ENCODE results near the gene ASB2. TPM values are rescaled to one million over a fixed set of nuclear protein-coding genes. Genes with fewer than 3 reads are reported as not detected.

ASB2 gene
- total and polyA plus RNA-seq, 2 of the 4 experiments (the other 2 are of a cell fraction): 0.54 to 0.77 TPM

DNA sequence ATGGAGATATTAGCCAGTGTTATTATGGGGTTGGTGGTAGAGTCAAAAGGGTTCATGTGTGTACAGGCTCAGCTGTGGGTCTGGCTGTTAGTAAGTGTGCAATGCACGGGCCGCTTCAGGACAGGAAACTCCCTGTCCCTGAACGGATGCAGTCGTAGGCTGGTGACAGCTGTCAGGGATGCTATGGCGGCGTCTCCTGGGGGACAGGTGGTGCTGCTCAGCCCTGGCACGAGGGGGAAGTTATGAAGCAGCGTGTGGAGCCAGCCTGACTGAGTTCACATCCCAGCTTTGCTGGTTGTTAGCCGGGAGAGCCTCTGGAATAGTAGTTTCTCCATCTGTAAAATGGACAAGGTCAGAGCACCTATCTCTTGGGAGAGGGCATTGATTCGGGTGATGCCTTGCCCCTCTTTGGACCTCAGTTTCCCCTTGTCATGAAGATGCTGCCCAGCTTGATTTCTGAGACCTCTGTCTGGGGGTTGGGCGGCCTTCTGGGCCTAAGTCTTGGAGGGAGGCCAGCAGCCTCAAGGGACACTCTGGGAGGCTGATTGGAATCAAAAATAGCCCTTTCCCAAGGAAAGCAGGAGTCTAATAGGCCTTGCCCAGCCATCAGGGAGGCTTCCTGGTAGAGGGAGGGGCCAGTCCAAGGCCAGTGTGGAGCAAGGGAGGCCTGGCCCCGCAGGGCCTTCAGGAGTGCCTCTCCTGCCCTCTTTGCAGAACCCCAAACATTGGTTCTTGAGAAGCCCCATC is 7.1 kb downstream of the ASB2 start:
- CTCF ChIA-PET: interaction anchor here (1.1 to 2.3 kb wide), 2 partner anchors 30 to 33 kb away, joined by 3 to 9 read pairs; no protein-coding TSS in a partner anchor

More for the DNA sequence above, 7.1 kb downstream of the ASB2 start:
- no peak overlapping the region for H4K5ac ChIP-seq (ENCODE audit: low read depth, low read length)
- H3K27me3 ChIP-seq (ENCODE audit: control insufficient read depth, insufficient read depth, low read length): peaks cover 2% of the 10 kb centered on the region; the same call in 1 of the 2 replicates
- no peak overlapping the region for H3K14ac ChIP-seq (replicated peaks; ENCODE audit: low read depth, low read length)
- intact Hi-C loops (cut with micrococcal nuclease) (no loop called here), dilution Hi-C loops (cut with HindIII; ENCODE audit: low sequenced_read_pairs, unreplicated experiment) (no loop called here), in situ Hi-C loops (cut with MboI; ENCODE audit: low sequenced_read_pairs) (no loop called here)
- H3K23ac ChIP-seq (ENCODE audit: low read depth, low read length): no peak overlapping the region
- no peak overlapping the region for H4K8ac ChIP-seq (ENCODE audit: low read depth in 2 of 2, low read length in 2 of 2)
- POLR2A ChIA-PET (ENCODE audit: unreplicated experiment): no interaction called here
- H2BK120ac ChIP-seq (ENCODE audit: low read depth, low read length): no peak overlapping the region
- DNase-seq: no peak
- H3K56ac ChIP-seq (ENCODE audit: extremely low read depth, insufficient read depth, low read length): no peak overlapping the region
- peaks cover 5% of the 10 kb centered on the region; the same call in 1 of the 2 replicates for H3K9me1 ChIP-seq (ENCODE audit: insufficient read depth, low read length)
- WGBS, 2 experiments (ENCODE audit: extremely low coverage in 2 of 2, insufficient read length in 1 of 2): 74% methylated on average over 4 of the region's 12 CpGs; no CpG with 5 or more reads in 1 of the 2 experiments
- ATAC-seq (ENCODE audit: low read depth): no peak
- no peak overlapping the region for H2AFZ ChIP-seq (replicated peaks; ENCODE audit: low read length, poor library complexity)
- H3K9ac ChIP-seq (ENCODE audit: low read depth, low read length): no peak overlapping the region
- no peak overlapping the region for H3K4ac ChIP-seq (ENCODE audit: low read depth, low read length)
- H3K4me3 ChIP-seq (ENCODE audit: insufficient read depth, low read depth, low read length): no peak overlapping the region
- H2AK9ac ChIP-seq (replicated peaks; ENCODE audit: low read depth, low read length, poor library complexity): peak overlapping the region; percentile 53
- peaks cover 8% of the 10 kb centered on the region for H3K4me1 ChIP-seq (ENCODE audit: control insufficient read depth, insufficient read depth, low read length)
- no peaks in the 10 kb centered on the region for H3K36me3 ChIP-seq (ENCODE audit: control insufficient read depth, insufficient read depth, low read length)
- no TSS peak for BruUV-seq (replicated peaks)
- TF ChIP-seq SMC3 (IDR thresholded peaks at IDR 0.05; ENCODE audit: low read depth, low read length): no peak
- TF ChIP-seq BHLHE40 (IDR thresholded peaks at IDR 0.05; ENCODE audit: low read depth, low read length): no peak
- TF ChIP-seq FOS (IDR thresholded peaks at IDR 0.05; ENCODE audit: low read depth, low read length): no peak
- no peak for TF ChIP-seq RCOR1 (IDR thresholded peaks at IDR 0.05; ENCODE audit: insufficient replicate concordance, low read length)
- TF ChIP-seq POLR2A (IDR thresholded peaks at IDR 0.05; ENCODE audit: low read depth, low read length): no peak
- no peak for TF ChIP-seq CHD1 (IDR thresholded peaks at IDR 0.05; ENCODE audit: low read depth, low read length)
- TF ChIP-seq RFX5 (IDR thresholded peaks at IDR 0.05; ENCODE audit: low read depth, low read length): no peak
- no peak for TF ChIP-seq RAD21 (IDR thresholded peaks at IDR 0.05; ENCODE audit: low read length)
- TF ChIP-seq, protein P1, sequence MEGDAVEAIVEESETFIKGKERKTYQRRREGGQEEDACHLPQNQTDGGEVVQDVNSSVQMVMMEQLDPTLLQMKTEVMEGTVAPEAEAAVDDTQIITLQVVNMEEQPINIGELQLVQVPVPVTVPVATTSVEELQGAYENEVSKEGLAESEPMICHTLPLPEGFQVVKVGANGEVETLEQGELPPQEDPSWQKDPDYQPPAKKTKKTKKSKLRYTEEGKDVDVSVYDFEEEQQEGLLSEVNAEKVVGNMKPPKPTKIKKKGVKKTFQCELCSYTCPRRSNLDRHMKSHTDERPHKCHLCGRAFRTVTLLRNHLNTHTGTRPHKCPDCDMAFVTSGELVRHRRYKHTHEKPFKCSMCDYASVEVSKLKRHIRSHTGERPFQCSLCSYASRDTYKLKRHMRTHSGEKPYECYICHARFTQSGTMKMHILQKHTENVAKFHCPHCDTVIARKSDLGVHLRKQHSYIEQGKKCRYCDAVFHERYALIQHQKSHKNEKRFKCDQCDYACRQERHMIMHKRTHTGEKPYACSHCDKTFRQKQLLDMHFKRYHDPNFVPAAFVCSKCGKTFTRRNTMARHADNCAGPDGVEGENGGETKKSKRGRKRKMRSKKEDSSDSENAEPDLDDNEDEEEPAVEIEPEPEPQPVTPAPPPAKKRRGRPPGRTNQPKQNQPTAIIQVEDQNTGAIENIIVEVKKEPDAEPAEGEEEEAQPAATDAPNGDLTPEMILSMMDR (conservative IDR thresholded peaks at IDR 0.05; ENCODE audit: low read depth, low read length): no peak
- TF ChIP-seq USF2 (IDR thresholded peaks at IDR 0.05; ENCODE audit: low read depth, low read length): no peak
- TF ChIP-seq MXI1 (IDR thresholded peaks at IDR 0.05; ENCODE audit: borderline replicate concordance, low read depth, low read length): no peak
- TF ChIP-seq CEBPB (IDR thresholded peaks at IDR 0.05; ENCODE audit: low read depth, low read length): no peak
- no peak for TF ChIP-seq MAZ (IDR thresholded peaks at IDR 0.05; ENCODE audit: borderline replicate concordance, low read depth, low read length)
- H3K27ac ChIP-seq (ENCODE audit: insufficient read depth, low read length): no peak overlapping the region
- H2BK20ac ChIP-seq (ENCODE audit: low read depth, low read length): no peak overlapping the region
- no peak overlapping the region for H3K4me2 ChIP-seq (ENCODE audit: low read depth, low read length)
- no peak overlapping the region for H2AK5ac ChIP-seq (ENCODE audit: low read depth, low read length)
- H2BK15ac ChIP-seq (ENCODE audit: low read depth, low read length): no peak overlapping the region
- no peak overlapping the region for H2BK5ac ChIP-seq (ENCODE audit: low read depth, low read length, poor library complexity, severe bottlenecking)
- H3K18ac ChIP-seq (ENCODE audit: low read depth, low read length): no peak overlapping the region
- no peaks in the 10 kb centered on the region for H3K79me1 ChIP-seq (ENCODE audit: low read depth in 1 of 2, low read length in 2 of 2)
- peaks cover 4% of the 10 kb centered on the region; the same call in 1 of the 2 replicates for H4K20me1 ChIP-seq (ENCODE audit: insufficient read depth, low read length)
- H4K91ac ChIP-seq (ENCODE audit: insufficient read depth, low read depth, low read length): no peak overlapping the region
- no peaks in the 10 kb centered on the region for H3K9me3 ChIP-seq (ENCODE audit: control insufficient read depth, insufficient read depth, low read length)

Data from IMR-90 (cell line).